DND-41 (cell line): ENCODE data around the gene CFAP100.

ENCODE experiments used
- EZH2 ChIP-seq: IDR thresholded peaks from 3 replicates; pipeline ENCODE4 v1.6.1; 2012; ENCODE audit warnings: borderline replicate concordance, low read depth, mild to moderate bottlenecking, moderate library complexity, low read length, inconsistent platforms; ENCODE audit not compliant: severe bottlenecking
- TF ChIP-seq, protein P1 (sequence below): IDR thresholded peaks from 2 replicates; pipeline ENCODE4 v1.5.1; 2012; ENCODE audit warnings: borderline replicate concordance, low read length, moderate library complexity, mild to moderate bottlenecking; ENCODE audit not compliant: poor library complexity, severe bottlenecking; ENCODE audit errors: extremely low read depth

DNA sequence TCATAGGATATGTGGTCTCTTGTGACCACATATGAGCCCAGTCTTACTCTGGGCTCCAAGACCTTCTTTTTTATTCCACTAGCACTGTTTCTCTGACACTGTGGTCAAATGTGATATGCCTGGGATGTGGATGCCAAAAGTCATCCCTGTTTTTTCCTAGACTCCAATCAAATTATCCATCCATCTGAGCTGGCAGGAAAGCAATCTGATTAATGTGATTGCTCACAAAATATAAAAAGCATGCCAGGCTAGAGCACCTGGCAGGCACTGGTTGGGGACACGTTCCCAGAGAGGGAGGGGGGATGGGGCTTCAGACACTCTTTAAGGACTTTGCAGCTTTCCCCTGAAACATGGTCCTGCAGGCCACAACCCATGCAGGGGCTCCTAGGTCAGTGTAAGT is 3.1 kb upstream of the CFAP100 start:
- no peak for TF ChIP-seq EZH2
- TF ChIP-seq, protein P1, sequence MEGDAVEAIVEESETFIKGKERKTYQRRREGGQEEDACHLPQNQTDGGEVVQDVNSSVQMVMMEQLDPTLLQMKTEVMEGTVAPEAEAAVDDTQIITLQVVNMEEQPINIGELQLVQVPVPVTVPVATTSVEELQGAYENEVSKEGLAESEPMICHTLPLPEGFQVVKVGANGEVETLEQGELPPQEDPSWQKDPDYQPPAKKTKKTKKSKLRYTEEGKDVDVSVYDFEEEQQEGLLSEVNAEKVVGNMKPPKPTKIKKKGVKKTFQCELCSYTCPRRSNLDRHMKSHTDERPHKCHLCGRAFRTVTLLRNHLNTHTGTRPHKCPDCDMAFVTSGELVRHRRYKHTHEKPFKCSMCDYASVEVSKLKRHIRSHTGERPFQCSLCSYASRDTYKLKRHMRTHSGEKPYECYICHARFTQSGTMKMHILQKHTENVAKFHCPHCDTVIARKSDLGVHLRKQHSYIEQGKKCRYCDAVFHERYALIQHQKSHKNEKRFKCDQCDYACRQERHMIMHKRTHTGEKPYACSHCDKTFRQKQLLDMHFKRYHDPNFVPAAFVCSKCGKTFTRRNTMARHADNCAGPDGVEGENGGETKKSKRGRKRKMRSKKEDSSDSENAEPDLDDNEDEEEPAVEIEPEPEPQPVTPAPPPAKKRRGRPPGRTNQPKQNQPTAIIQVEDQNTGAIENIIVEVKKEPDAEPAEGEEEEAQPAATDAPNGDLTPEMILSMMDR = no peak
